Omental fat pad (tissue), 4 donors: Measurements from ENCODE around the gene BACH2. TPM values are rescaled to one million over a fixed set of nuclear protein-coding genes. Genes with fewer than 3 reads are reported as not detected.

Source experiments
- ATAC-seq: fragments of 150-250 bp; one replicate; pipeline ENCODE4 v1.9.1; 2016; ENCODE audit warnings: mild to moderate bottlenecking, moderate library complexity; ENCODE audit not compliant: low FRiP score
- DNase-seq: peaks from one replicate; pipeline ENCODE4 v3.0.0-alpha.2; 2019; ENCODE audit warnings: low spot score
- CTCF ChIP-seq, 3 donors: fragments of 450-650 bp; IDR thresholded peaks; one replicate each; pipeline ENCODE4 v1.5.1; 2016 to 2017; ENCODE audit warnings: antibody characterized with exemption in 3 of 3, mild to moderate bottlenecking in 3 of 3, moderate library complexity in 2 of 3
- total RNA-seq, 4 donors: library from RNA; depleted of rRNA; stranded (reverse); fragments of >200 nt; gene quantifications; one replicate each; pipeline ENCODE4 v1.1.0, GENCODE V29; 2016

The BACH2 gene
- total RNA-seq, 4 donors from 2014 or later: 4.0 to 9.4 (median 7.0) TPM

DNA sequence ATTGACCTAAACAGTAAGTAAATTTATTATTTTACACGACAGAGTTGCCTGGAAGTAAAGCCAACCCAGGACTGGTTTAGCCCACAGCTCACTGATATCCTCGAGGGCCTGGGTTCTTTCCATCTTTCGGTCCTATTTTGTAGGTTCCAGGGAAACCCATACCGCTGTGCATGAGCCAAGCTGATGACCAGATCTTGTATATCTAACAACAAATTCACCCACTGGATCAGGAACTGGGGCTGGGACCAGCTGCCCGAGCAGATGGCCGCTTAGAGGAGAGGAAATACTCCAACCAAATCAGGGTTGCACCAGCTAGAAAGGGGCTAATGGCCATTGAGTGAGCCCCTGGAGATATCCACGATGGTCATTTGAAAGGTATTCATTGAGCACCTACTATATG, 139.2 kb downstream of the BACH2 start:
- TF ChIP-seq CTCF (IDR thresholded peaks at IDR 0.05): no peak
- DNase-seq (no peak), ATAC-seq (no peak)

DNA sequence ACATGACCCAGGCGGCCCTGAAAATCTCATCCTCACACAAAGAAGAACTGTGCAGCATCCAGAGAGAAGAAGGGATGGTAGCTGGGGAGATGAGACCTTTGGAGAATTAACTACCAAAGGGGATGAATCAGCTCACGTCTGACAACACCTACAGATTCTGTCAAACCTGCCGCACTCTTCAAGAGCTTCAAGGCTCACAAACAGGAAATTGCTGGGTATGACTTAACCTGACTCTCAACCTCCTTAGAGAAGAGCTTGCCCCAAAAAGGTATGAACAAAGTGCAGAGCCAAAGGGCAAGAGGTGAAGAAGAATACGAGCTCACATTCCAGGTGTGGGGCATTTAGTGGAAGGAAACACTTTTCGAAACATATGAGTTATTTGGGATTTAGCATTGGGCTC, 139.8 kb downstream of the BACH2 start:
- ATAC-seq: no peak
- no peak for TF ChIP-seq CTCF (IDR thresholded peaks at IDR 0.05)
- no peak for DNase-seq

DNA sequence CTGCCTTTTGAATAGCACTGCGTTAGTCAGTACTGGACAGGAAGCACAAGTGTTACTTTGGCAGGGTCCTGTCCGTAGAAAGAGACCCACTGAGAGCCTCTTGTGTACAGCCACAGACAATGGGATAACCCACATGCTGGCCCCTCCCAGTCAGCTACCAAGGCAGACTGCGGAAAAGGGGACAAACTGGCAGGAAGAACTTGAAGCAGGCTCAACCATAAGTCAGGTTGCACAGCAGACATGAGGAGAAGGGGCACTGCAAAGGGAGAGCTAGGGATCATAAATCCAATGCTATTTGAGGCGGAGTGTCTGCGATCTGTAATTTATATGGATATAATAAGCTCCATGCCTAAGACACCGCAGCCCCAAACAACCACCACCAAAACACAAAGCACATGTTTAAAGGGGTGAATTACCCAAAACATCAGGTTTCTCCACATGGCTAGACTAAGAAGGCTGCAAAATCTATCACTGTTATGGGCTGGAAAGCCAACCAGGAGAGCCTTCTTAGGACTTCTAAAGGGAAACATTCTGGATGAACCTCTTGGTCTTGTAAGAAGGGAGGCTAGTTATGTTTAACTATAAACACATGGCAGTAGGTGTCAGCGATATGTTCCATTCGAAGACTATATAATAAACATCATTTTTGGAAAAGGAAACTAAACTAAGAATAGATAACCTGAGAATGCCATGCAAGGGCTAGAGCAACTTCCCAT, 141.7 kb downstream of the BACH2 start:
- no peak for TF ChIP-seq CTCF (IDR thresholded peaks at IDR 0.05)
- DNase-seq: no peak
- no peak for ATAC-seq

GRCh38 chr6:90151576-90152422, 144.8 kb downstream of the BACH2 start:
- TF ChIP-seq CTCF (IDR thresholded peaks at IDR 0.05): no peak
- ATAC-seq: no peak
- DNase-seq: no peak

- no peak for TF ChIP-seq CTCF (IDR thresholded peaks at IDR 0.05)
- ATAC-seq: no peak
- no peak for DNase-seq
Measured at GRCh38 chr6:90149280-90149679, 147.4 kb downstream of the BACH2 start.

DNA sequence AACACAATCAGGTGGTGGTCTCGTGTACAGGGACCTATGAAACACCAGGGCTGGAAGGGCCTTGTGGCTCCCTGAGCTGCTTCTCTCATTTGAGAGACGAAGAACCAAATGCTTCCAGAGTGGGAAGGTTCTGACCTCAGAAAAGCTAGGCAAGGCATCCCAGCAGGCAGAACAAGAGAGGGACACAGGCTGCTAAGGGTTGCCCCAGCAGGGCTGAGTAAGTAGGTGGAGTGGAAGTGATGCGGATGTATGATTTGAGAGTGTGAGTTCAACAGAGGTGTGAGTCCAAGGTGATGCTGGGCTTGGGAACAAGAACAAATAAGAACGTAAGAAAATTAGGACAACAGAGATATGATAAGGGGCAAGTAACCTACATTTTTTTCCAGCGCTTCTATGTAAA, 147.8 kb downstream of the BACH2 start:
- no peak for TF ChIP-seq CTCF (IDR thresholded peaks at IDR 0.05)
- no peak for ATAC-seq
- DNase-seq: no peak
